NT2/D1 (cell line): ENCODE data around the gene ALDH9A1.

Source experiments
- YY1 ChIP-seq: IDR thresholded peaks from 2 replicates; pipeline ENCODE4 v1.6.1; 2011; ENCODE audit not compliant: insufficient read length, insufficient read depth
- ZNF274 ChIP-seq: IDR thresholded peaks from 2 replicates; pipeline ENCODE4 v1.6.1; 2011; ENCODE audit warnings: mild to moderate bottlenecking, low read depth, low read length

GRCh38 chr1:165661703-165662102, 36.7 kb downstream of the ALDH9A1 start:
- no peak for TF ChIP-seq YY1
- no peak for TF ChIP-seq ZNF274
